HepG2 (cell line): ENCODE data around the gene DDIT4. TPM values are rescaled to one million over a fixed set of nuclear protein-coding genes. Genes with fewer than 3 reads are reported as not detected.

Source experiments
- DZIP1 ChIP-seq: sonication (generic); formaldehyde crosslinking; IDR thresholded peaks from 2 replicates; pipeline ENCODE4 v1.5.0; 2020; ENCODE audit warnings: mild to moderate bottlenecking, missing genetic modification reagents
- HNF1B ChIP-seq: sonication (generic); formaldehyde crosslinking; IDR thresholded peaks from 2 replicates; pipeline ENCODE4 v1.5.1; 2020; ENCODE audit warnings: mild to moderate bottlenecking, moderate library complexity, missing genetic modification reagents
- JARID2 ChIP-seq: sonication (generic); formaldehyde crosslinking; IDR thresholded peaks from 2 replicates; pipeline ENCODE4 v1.8.1; 2023; ENCODE audit warnings: missing genetic modification reagents, inconsistent platforms; ENCODE audit not compliant: insufficient replicate concordance
- MED1 ChIP-seq: sonication (generic); formaldehyde crosslinking; IDR thresholded peaks from 2 replicates; pipeline ENCODE4 v1.4.0; 2020; ENCODE audit warnings: missing genetic modification reagents
- NONO ChIP-seq, 2 experiments: fragments of 450-650 bp in 1 of 2; sonication (generic) in 1 of 2; formaldehyde crosslinking in 1 of 2; IDR thresholded peaks in 1 of 2; conservative IDR thresholded peaks in 1 of 2; 2 replicates each; pipeline versions ENCODE4 v1.6.1 to v1.8.0; 2017 to 2022; ENCODE audit warnings: mild to moderate bottlenecking in 1 of 2, missing genetic modification reagents in 1 of 2, moderate library complexity in 1 of 2
- NR2F2 ChIP-seq: IDR thresholded peaks from 2 replicates; pipeline ENCODE4 v1.6.1; 2012; ENCODE audit warnings: low read depth, inconsistent platforms, borderline replicate concordance
- POLR2AphosphoS2 ChIP-seq: IDR thresholded peaks from 2 replicates; pipeline ENCODE4 v1.6.1; 2011; ENCODE audit warnings: low read depth, low read length, improper control_type of control experiment
- SOX6 ChIP-seq, 2 experiments: fragments of 450-650 bp in 1 of 2; sonication (generic) in 1 of 2; formaldehyde crosslinking in 1 of 2; IDR thresholded peaks; 2 replicates each; pipeline versions ENCODE4 v1.4.0 to v1.6.1; 2017 to 2020; ENCODE audit warnings: antibody characterized with exemption in 1 of 2, mild to moderate bottlenecking in 1 of 2, missing genetic modification reagents in 1 of 2
- SPEN ChIP-seq: sonication (generic); formaldehyde crosslinking; IDR thresholded peaks from 2 replicates; pipeline ENCODE4 v1.5.1; 2020; ENCODE audit warnings: low read depth, mild to moderate bottlenecking, missing genetic modification reagents
- STAG1 ChIP-seq: sonication (generic); formaldehyde crosslinking; IDR thresholded peaks from 2 replicates; pipeline ENCODE4 v1.4.0; 2020; ENCODE audit warnings: missing genetic modification reagents
- TAF15 ChIP-seq: fragments of 200-400 bp; formaldehyde crosslinking; IDR thresholded peaks from one replicate; pipeline ENCODE4 v1.6.1; 2018; ENCODE audit warnings: mild to moderate bottlenecking, low read depth, low read length; ENCODE audit not compliant: poor library complexity, severe bottlenecking
- TEAD3 ChIP-seq: optimal IDR thresholded peaks from 2 replicates; pipeline ENCODE3; 2016; ENCODE audit warnings: borderline replicate concordance
- ZNF230 ChIP-seq: sonication (generic); formaldehyde crosslinking; IDR thresholded peaks from 2 replicates; pipeline ENCODE4 v1.4.0; 2020; ENCODE audit warnings: mild to moderate bottlenecking, missing genetic modification reagents
- ZNF446 ChIP-seq: sonication (generic); formaldehyde crosslinking; IDR thresholded peaks from 2 replicates; pipeline ENCODE4 v1.5.0; 2020; ENCODE audit warnings: mild to moderate bottlenecking, missing genetic modification reagents
- ZNF501 ChIP-seq: sonication (generic); formaldehyde crosslinking; IDR thresholded peaks from 2 replicates; pipeline ENCODE4 v1.5.1; 2020; ENCODE audit warnings: mild to moderate bottlenecking, moderate library complexity, missing genetic modification reagents
- ZNF572 ChIP-seq: sonication (generic); formaldehyde crosslinking; IDR thresholded peaks from 2 replicates; pipeline ENCODE4 v1.5.1; 2020; ENCODE audit warnings: mild to moderate bottlenecking, missing genetic modification reagents
- ZNF891 ChIP-seq: sonication (generic); formaldehyde crosslinking; IDR thresholded peaks from 2 replicates; pipeline ENCODE4 v1.5.0; 2020; ENCODE audit warnings: mild to moderate bottlenecking, missing genetic modification reagents
- polyA plus RNA-seq, 8 experiments: library from polyadenylated mRNA; depleted of rRNA in 3 of 8; stranded (reverse) in 7 of 8; unstranded in 1 of 8; fragments of >200 nt; fragmentation: Illumina TruSeq in 4 of 8; extraction: Trizol in 4 of 8; gene quantifications; 2 replicates each; pipeline versions ENCODE4 v1.2.1 to v1.2.3, GENCODE V29; 2011 to 2016; ENCODE audit warnings: low read depth in 4 of 8, missing spikeins in 1 of 8, mixed read lengths in 1 of 8; ENCODE audit not compliant: insufficient read depth in 1 of 8
- total RNA-seq, 5 experiments: library from RNA; depleted of rRNA; stranded (reverse); fragments of >200 nt; fragmentation: Illumina TruSeq; extraction: Trizol; gene quantifications; 2 replicates each; pipeline ENCODE4 v1.2.3, GENCODE V29; 2016; ENCODE audit warnings: low read depth in 1 of 5
- TF ChIP-seq, protein P1 (sequence below): sonication (generic); formaldehyde crosslinking; IDR thresholded peaks from 2 replicates; pipeline ENCODE4 v1.4.0; 2020; ENCODE audit warnings: mild to moderate bottlenecking, missing genetic modification reagents
- TF ChIP-seq, protein P2 (sequence below): IDR thresholded peaks from 2 replicates; pipeline ENCODE4 v1.6.1; 2016; ENCODE audit warnings: low read depth, borderline replicate concordance

Gene DDIT4
- total and polyA plus RNA-seq, 2 of the 13 experiments (the other 11 are each of a cell fraction or from before 2014, with no cell fraction given), result 35.6 to 40.7 TPM

DNA sequence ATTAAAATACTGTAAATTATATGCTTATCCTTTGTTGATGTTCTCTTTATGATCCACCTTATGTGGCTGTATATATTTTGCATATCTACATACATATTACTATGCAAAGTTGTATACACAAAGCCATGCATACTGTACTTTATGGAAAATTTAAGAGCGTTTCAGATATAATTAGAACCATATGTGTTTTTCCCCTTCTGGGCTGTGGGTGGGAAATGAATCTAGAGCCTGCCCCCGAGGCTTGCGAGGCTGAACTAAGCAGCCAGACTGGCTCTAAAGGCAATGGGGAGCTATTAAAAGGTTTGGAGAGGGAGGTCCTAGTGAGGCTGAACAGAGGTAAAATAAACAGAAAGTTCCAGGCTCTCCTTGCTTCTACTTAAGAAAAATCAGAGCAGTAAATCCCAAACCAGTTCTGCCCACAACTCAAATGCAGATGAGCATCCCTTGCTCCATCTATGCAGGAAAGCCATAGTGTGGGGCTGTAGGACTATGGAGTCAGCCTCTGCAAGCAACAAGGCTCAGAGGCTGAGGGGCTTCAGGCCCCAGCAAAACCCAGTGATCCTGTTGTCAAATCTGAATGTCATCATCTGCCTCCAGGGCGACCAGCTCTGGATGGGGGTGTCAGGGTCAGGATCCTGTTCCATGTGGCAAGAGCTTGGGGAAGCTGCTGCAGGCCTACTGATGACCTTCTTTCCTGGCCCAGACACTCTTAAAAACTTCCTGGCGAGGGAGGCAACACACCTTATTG, 14.1 kb upstream of the DDIT4 start (continued):
- peak; percentile 72 for TF ChIP-seq HNF1B
- 0 out of 2 replicates have a peak, but pooled peaks have one; percentile 0 for TF ChIP-seq DZIP1 (CRISPR knock-in tag)
- TF ChIP-seq POLR2AphosphoS2, result no peak
- TF ChIP-seq TEAD3, result peak; percentile 5
- TF ChIP-seq, protein P1, sequence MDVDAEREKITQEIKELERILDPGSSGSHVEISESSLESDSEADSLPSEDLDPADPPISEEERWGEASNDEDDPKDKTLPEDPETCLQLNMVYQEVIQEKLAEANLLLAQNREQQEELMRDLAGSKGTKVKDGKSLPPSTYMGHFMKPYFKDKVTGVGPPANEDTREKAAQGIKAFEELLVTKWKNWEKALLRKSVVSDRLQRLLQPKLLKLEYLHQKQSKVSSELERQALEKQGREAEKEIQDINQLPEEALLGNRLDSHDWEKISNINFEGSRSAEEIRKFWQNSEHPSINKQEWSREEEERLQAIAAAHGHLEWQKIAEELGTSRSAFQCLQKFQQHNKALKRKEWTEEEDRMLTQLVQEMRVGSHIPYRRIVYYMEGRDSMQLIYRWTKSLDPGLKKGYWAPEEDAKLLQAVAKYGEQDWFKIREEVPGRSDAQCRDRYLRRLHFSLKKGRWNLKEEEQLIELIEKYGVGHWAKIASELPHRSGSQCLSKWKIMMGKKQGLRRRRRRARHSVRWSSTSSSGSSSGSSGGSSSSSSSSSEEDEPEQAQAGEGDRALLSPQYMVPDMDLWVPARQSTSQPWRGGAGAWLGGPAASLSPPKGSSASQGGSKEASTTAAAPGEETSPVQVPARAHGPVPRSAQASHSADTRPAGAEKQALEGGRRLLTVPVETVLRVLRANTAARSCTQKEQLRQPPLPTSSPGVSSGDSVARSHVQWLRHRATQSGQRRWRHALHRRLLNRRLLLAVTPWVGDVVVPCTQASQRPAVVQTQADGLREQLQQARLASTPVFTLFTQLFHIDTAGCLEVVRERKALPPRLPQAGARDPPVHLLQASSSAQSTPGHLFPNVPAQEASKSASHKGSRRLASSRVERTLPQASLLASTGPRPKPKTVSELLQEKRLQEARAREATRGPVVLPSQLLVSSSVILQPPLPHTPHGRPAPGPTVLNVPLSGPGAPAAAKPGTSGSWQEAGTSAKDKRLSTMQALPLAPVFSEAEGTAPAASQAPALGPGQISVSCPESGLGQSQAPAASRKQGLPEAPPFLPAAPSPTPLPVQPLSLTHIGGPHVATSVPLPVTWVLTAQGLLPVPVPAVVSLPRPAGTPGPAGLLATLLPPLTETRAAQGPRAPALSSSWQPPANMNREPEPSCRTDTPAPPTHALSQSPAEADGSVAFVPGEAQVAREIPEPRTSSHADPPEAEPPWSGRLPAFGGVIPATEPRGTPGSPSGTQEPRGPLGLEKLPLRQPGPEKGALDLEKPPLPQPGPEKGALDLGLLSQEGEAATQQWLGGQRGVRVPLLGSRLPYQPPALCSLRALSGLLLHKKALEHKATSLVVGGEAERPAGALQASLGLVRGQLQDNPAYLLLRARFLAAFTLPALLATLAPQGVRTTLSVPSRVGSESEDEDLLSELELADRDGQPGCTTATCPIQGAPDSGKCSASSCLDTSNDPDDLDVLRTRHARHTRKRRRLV, result 0 out of 2 replicates have a peak, but pooled peaks have one; percentile 30
- TF ChIP-seq, protein P2, sequence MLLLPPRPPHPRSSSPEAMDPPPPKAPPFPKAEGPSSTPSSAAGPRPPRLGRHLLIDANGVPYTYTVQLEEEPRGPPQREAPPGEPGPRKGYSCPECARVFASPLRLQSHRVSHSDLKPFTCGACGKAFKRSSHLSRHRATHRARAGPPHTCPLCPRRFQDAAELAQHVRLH, result no peak
- TF ChIP-seq TAF15, result no peak
- 0 out of 2 replicates have a peak, but pooled peaks have one; percentile 50 for TF ChIP-seq ZNF501 (CRISPR knock-in tag)
- TF ChIP-seq SOX6 (IDR thresholded peaks at IDR 0.05), result no peak
- no peak for TF ChIP-seq SOX6 (CRISPR knock-in tag; IDR thresholded peaks at IDR 0.05)
- TF ChIP-seq ZNF572 (CRISPR knock-in tag), result 0 out of 2 replicates have a peak, but pooled peaks have one; percentile 59
- TF ChIP-seq ZNF446 (CRISPR knock-in tag), result peak; percentile 44; the same call in 1 of the 2 replicates
- TF ChIP-seq MED1 (CRISPR knock-in tag), result 0 out of 2 replicates have a peak, but pooled peaks have one; percentile 26
- TF ChIP-seq ZNF230 (CRISPR knock-in tag), result no peak
- TF ChIP-seq JARID2 (CRISPR knock-in tag), result no peak
- TF ChIP-seq ZNF891, result 0 out of 2 replicates have a peak, but pooled peaks have one; percentile 1
- no peak for TF ChIP-seq NR2F2
- TF ChIP-seq NONO (IDR thresholded peaks at IDR 0.05), result no peak
- no peak for TF ChIP-seq NONO (CRISPR knock-in tag; conservative IDR thresholded peaks at IDR 0.05)
- TF ChIP-seq STAG1 (CRISPR knock-in tag), result peak; percentile 12; the same call in 1 of the 2 replicates
- TF ChIP-seq SPEN (CRISPR knock-in tag), result no peak
